IPS DF 6.9 (cell line): ENCODE data around the gene TMEM242.

Experiments used
- DNase-seq: peaks from one replicate; pipeline ENCODE4 v3.0.0-alpha.2; 2013; ENCODE audit warnings: low read depth, low spot score
- H3K27ac ChIP-seq: one replicate; pipeline ENCODE4 v1.5.1; 2013; ENCODE audit warnings: low read length, control low read depth
- H3K27me3 ChIP-seq: 2 replicates; pipeline ENCODE4 v1.6.1; 2013; ENCODE audit warnings: mild to moderate bottlenecking, low read length; ENCODE audit not compliant: control insufficient read depth, insufficient read depth
- H3K36me3 ChIP-seq: 2 replicates; pipeline ENCODE4 v1.6.1; 2013; ENCODE audit warnings: low read length; ENCODE audit not compliant: control insufficient read depth, insufficient read depth
- H3K4me1 ChIP-seq: 2 replicates; pipeline ENCODE4 v1.6.1; 2013; ENCODE audit warnings: low read length; ENCODE audit not compliant: control insufficient read depth, insufficient read depth
- H3K4me3 ChIP-seq: 2 replicates; pipeline ENCODE4 v1.5.1; 2013; ENCODE audit warnings: mild to moderate bottlenecking, low read length
- H3K9me3 ChIP-seq: 2 replicates; pipeline ENCODE4 v1.6.1; 2013; ENCODE audit warnings: low read length, inconsistent platforms; ENCODE audit not compliant: control insufficient read depth, insufficient read depth
- WGBS: extraction: QIAGEN DNeasy Blood & Tissue Kit; methylation state at CpG from one replicate; pipeline ENCODE4 v1.1.7; 2013; ENCODE audit warnings: mixed read lengths, missing lambda C conversion rate; ENCODE audit not compliant: insufficient read length, insufficient coverage; 5-methylcytosine and 5-hydroxymethylcytosine counted together

The TMEM242 gene

GRCh38 chr6:157290797-157291196 is 32.5 kb downstream of the TMEM242 start:
- Histone ChIP-seq H3K27me3 (no peaks in the 10 kb centered on the region), H3K9me3 (no peaks in the 10 kb centered on the region), H3K4me1 (no peaks in the 10 kb centered on the region), H3K36me3 (no peaks in the 10 kb centered on the region), H3K4me3 (no peak overlapping the region), H3K27ac (no peak overlapping the region)
- no peak for DNase-seq
- no CpG with 5 or more reads among the region's 4 CpGs for WGBS

- Histone ChIP-seq H3K27me3 (no peaks in the 10 kb centered on the region), H3K9me3 (no peaks in the 10 kb centered on the region), H3K4me1 (no peaks in the 10 kb centered on the region), H3K4me3 (no peak overlapping the region), H3K27ac (no peak overlapping the region), H3K36me3 (no peaks in the 10 kb centered on the region)
- WGBS: no CpG with 5 or more reads among the region's 11 CpGs
- no peak for DNase-seq
Observed at GRCh38 chr6:157289764-157290163, 33.6 kb downstream of the TMEM242 start.

- no peak overlapping the region for H3K27ac ChIP-seq
- H3K27me3 ChIP-seq: no peaks in the 10 kb centered on the region
- DNase-seq: no peak
- no peaks in the 10 kb centered on the region for H3K36me3 ChIP-seq
- H3K4me1 ChIP-seq: no peaks in the 10 kb centered on the region
- no peak overlapping the region for H3K4me3 ChIP-seq
- no CpG with 5 or more reads among the region's 9 CpGs for WGBS
- no peaks in the 10 kb centered on the region for H3K9me3 ChIP-seq
Observed at GRCh38 chr6:157288575-157288974, 34.7 kb downstream of the TMEM242 start.

GRCh38 chr6:157287923-157288322 is 35.4 kb downstream of the TMEM242 start:
- Histone ChIP-seq H3K9me3 (no peaks in the 10 kb centered on the region), H3K4me1 (no peaks in the 10 kb centered on the region), H3K4me3 (no peak overlapping the region), H3K27me3 (no peaks in the 10 kb centered on the region), H3K36me3 (no peaks in the 10 kb centered on the region), H3K27ac (no peak overlapping the region)
- DNase-seq: no peak
- no CpG with 5 or more reads among the region's 7 CpGs for WGBS

GRCh38 chr6:157287247-157287850 is 36.0 kb downstream of the TMEM242 start:
- no peaks in the 10 kb centered on the region for H3K27me3 ChIP-seq
- no peaks in the 10 kb centered on the region for H3K9me3 ChIP-seq
- no peaks in the 10 kb centered on the region for H3K4me1 ChIP-seq
- no CpG with 5 or more reads among the region's 10 CpGs for WGBS
- no peak overlapping the region for H3K27ac ChIP-seq
- DNase-seq: no peak
- H3K36me3 ChIP-seq: no peaks in the 10 kb centered on the region
- H3K4me3 ChIP-seq: no peak overlapping the region

- WGBS: no CpG with 5 or more reads among the region's 5 CpGs
Observed at GRCh38 chr6:157285422-157285779, 37.9 kb downstream of the TMEM242 start.

GRCh38 chr6:157284738-157285421 is 38.4 kb downstream of the TMEM242 start:
- Histone ChIP-seq H3K4me1 (no peaks in the 10 kb centered on the region), H3K36me3 (no peaks in the 10 kb centered on the region), H3K27me3 (no peaks in the 10 kb centered on the region), H3K27ac (no peak overlapping the region), H3K9me3 (no peaks in the 10 kb centered on the region), H3K4me3 (no peak overlapping the region)
- WGBS: no CpG with 5 or more reads among the region's 14 CpGs
- no peak for DNase-seq

More at GRCh38 chr6:157285422-157285779, 37.9 kb downstream of the TMEM242 start:
- H3K27ac ChIP-seq: no peak overlapping the region
- H3K27me3 ChIP-seq: no peaks in the 10 kb centered on the region
- no peaks in the 10 kb centered on the region for H3K36me3 ChIP-seq
- H3K9me3 ChIP-seq: no peaks in the 10 kb centered on the region
- H3K4me3 ChIP-seq: no peak overlapping the region
- no peak for DNase-seq
- no peaks in the 10 kb centered on the region for H3K4me1 ChIP-seq

- no peak for DNase-seq
- Histone ChIP-seq H3K27ac (no peak overlapping the region), H3K9me3 (no peaks in the 10 kb centered on the region), H3K36me3 (no peaks in the 10 kb centered on the region), H3K4me1 (no peaks in the 10 kb centered on the region), H3K27me3 (no peaks in the 10 kb centered on the region), H3K4me3 (no peak overlapping the region)
- WGBS: no CpG with 5 or more reads among the region's 13 CpGs
Observed at GRCh38 chr6:157283900-157284737, 39.2 kb downstream of the TMEM242 start.

- DNase-seq: no peak
- H3K36me3 ChIP-seq: no peaks in the 10 kb centered on the region
- no peak overlapping the region for H3K4me3 ChIP-seq
- H3K9me3 ChIP-seq: no peaks in the 10 kb centered on the region
- no peaks in the 10 kb centered on the region for H3K27me3 ChIP-seq
- no peaks in the 10 kb centered on the region for H3K4me1 ChIP-seq
- no CpG with 5 or more reads among the region's 8 CpGs for WGBS
- no peak overlapping the region for H3K27ac ChIP-seq
Observed at GRCh38 chr6:157283330-157283898, 39.9 kb downstream of the TMEM242 start.

- no peak for DNase-seq
- Histone ChIP-seq H3K9me3 (no peaks in the 10 kb centered on the region), H3K27me3 (no peaks in the 10 kb centered on the region), H3K27ac (no peak overlapping the region), H3K4me3 (no peak overlapping the region), H3K4me1 (no peaks in the 10 kb centered on the region), H3K36me3 (no peaks in the 10 kb centered on the region)
- WGBS: no CpG with 5 or more reads among the region's 7 CpGs
Observed at GRCh38 chr6:157282284-157282683, 41.0 kb downstream of the TMEM242 start.
